Right ventricle myocardium inferior (tissue), 1 donor: ENCODE data around the gene MED27. TPM values are rescaled to one million over a fixed set of nuclear protein-coding genes. Genes with fewer than 3 reads are reported as not detected.

Experiments used
- ATAC-seq: fragments of 200-7000 bp; cut with Tn5 transposase; one replicate; pipeline ENCODE4 v1.9.1; 2020; ENCODE audit warnings: mild to moderate bottlenecking, moderate library complexity
- DNase-seq: peaks from one replicate; pipeline ENCODE4 v3.0.0; 2021; ENCODE audit errors: missing footprints
- intact Hi-C: fragments of 100-400 bp; cut with DNase I; formaldehyde crosslinking; loops from one replicate; pipeline ENCODE4 v1.11.0; 2022
- total RNA-seq: library from RNA; stranded (reverse); fragmentation: NEBNext Ultra II Directional; extraction: Animal tissue kit (Norgen Biotek cat#: 25700); gene quantifications from one replicate; pipeline ENCODE4 v1.2.1, GENCODE V29; 2021
- donor health status: DM: no; HTN: yes; CAD: no; lungs with severe emphysema.

MED27 gene
- total RNA-seq, 1 donor from 2014 or later: 15.1 TPM

DNA sequence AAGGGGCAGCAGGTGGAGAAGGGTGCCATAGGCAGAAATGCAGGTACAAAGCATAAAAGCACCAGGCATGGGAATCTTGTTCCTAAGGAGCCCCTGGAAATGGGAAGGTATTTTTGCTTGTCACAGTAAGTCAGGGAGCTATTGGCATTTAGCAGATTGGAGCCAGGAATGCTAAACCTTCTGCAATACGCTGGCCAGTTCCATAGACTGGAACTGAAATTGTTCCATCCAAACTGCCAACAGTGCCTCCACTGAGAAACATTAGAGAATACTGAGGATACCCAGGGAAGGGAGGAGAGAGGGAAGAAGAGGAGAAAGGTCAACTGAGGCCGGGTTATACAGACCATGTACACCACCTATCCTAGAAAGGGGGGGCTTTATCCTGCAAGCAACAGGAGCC is 162.7 kb downstream of the MED27 start:
- intact Hi-C loops: no loop called here
- ATAC-seq (no peak), DNase-seq (no peak)

DNA sequence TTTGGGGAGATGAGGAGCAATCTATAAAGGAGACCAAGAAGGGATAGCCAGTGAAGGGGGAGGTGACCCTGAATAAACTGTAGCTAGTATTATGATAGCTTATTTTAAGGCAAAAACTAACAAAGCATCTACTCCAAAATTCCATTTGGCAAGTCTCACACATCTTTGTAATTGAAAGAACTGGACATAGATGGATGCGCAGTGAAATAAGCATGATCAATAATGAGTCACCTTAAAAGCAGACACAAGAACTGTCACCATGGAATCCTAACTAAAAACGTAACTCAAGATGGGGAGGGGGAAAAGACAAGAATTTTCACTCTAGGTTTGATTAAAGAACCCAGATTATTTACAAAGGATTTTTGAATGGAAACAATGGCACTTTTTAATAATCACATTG is 164.5 kb downstream of the MED27 start:
- no peak for ATAC-seq
- no peak for DNase-seq
- intact Hi-C loops: no loop called here

DNA sequence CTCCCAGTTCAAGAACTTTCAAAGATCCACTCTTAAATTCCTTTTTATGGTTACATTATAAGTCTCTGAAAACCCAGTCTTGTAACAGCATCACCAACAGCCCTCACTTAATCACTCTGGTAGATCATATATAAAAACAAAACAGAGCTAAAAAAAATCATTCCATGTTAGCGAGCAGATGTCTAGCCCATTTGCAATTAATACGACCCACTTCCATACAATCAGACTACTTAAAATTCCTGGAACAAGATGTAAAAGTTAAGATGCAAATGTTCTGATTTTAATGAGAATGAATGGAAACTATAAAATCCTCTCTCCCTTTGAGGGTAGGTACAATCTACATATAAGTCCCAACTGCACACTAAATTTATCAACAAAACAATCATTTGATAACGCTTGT is 167.0 kb downstream of the MED27 start:
- no peak for DNase-seq
- intact Hi-C loops: no loop called here
- ATAC-seq: no peak

DNA sequence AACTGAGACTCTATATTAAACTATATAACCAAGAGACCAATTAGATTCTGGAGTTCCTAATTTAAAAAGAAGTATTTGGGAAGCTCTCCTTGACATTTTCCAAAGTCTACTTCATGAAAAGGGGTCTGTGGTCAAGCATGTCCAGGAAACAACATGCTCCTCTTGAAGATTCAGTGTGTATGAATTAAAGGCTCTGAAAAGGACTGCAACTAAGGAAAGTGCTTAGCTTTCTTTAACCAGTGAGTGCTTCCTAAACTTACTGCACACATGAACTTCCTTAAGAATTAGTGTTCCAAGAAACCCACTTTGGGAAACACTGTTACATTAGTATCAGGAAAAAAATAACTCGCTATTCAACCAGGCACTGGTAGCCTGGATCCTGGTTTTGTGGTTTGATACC is 167.6 kb downstream of the MED27 start:
- intact Hi-C loops: no loop called here
- ATAC-seq (no peak), DNase-seq (no peak)

- ATAC-seq: no peak
These were observed 169.1 kb downstream of the MED27 start for GRCh38 chr9:131910572-131910971.

DNA sequence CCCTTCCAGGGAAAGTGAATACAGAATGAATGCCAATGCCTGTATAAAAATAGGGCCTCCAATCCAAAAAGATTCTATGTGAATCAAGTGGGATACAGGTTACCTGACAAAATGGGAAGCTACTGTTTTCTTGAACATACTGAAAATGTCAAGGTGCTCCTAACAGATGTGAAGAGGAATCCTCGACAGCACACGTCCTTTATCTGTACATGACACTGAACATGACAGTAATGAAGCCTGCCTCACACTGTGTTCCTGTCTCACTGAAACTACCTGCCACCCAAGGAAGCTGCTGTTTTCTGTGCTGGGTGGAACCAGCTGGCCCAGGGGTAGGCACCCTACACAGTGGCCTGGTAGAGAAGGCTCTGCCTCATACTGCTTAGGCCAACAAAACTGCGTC is 174.5 kb downstream of the MED27 start:
- intact Hi-C loops: no loop called here
- no peak for DNase-seq
- ATAC-seq: no peak

More at GRCh38 chr9:131910572-131910971, 169.1 kb downstream of the MED27 start:
- intact Hi-C loops: no loop called here
- no peak for DNase-seq

GRCh38 chr9:131899296-131900228 is 180.1 kb downstream of the MED27 start:
- DNase-seq (no peak), ATAC-seq (no peak)
- intact Hi-C loops: no loop called here

DNA sequence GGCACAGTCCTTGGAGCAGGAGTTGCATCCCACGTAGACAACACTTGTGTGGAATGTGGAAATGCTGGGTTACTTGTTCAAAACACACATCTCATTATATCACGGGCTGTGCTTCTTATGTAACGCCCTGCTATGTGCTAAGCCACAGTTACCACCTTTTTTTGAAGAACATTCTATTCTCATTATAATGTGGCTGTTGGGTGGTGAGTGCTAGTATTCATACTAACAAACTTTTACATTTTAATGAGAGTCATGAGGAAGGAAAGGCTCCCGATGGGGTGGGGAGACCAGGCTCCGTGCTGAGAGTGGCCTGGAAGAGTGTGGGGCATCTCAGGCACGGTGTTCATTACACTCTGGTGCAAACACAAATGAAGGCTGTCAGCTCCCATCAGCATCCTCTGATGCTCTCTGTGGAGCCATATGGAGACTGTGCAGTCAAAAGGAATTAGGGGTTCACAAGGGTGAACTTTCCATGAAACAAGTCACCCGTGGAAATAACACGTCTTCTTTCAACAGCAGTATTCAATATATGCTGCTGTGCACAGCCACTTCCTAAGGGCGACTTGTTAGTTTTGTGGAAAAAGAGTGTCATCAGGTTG is 186.7 kb downstream of the MED27 start:
- intact Hi-C loops: loop anchor here (5.0 kb wide), 1 partner anchor 286 kb away; no protein-coding TSS in a partner anchor
- ATAC-seq (no peak), DNase-seq (no peak)

GRCh38 chr9:131892162-131892707 is 187.4 kb downstream of the MED27 start:
- ATAC-seq: no peak

DNA sequence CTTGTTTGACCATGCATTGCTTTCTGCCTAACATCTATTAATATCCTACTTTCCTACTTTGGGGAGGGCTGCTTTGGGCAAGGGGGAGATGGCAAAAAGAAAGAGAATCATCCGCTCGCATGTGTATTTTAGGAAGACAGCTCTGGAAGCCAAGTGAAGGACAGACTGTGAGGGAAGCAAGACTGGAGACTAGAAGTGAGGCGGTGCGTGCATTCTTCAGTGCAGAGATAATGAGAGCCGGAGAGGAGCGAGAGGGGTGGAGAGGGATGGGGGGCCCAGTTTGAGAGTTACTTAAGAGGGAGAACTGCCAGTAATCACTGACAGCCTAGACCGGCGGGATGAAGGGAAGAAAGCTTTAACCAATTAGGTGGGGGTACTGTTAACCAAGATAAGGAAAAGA is 188.1 kb downstream of the MED27 start:
- intact Hi-C loops: loop anchor here (5.0 kb wide), 1 partner anchor 284 kb away; no protein-coding TSS in a partner anchor

More at GRCh38 chr9:131892162-131892707, 187.4 kb downstream of the MED27 start:
- no peak for DNase-seq
- intact Hi-C loops: loop anchor here (5.0 kb wide), 1 partner anchor 285 kb away; no protein-coding TSS in a partner anchor

DNA sequence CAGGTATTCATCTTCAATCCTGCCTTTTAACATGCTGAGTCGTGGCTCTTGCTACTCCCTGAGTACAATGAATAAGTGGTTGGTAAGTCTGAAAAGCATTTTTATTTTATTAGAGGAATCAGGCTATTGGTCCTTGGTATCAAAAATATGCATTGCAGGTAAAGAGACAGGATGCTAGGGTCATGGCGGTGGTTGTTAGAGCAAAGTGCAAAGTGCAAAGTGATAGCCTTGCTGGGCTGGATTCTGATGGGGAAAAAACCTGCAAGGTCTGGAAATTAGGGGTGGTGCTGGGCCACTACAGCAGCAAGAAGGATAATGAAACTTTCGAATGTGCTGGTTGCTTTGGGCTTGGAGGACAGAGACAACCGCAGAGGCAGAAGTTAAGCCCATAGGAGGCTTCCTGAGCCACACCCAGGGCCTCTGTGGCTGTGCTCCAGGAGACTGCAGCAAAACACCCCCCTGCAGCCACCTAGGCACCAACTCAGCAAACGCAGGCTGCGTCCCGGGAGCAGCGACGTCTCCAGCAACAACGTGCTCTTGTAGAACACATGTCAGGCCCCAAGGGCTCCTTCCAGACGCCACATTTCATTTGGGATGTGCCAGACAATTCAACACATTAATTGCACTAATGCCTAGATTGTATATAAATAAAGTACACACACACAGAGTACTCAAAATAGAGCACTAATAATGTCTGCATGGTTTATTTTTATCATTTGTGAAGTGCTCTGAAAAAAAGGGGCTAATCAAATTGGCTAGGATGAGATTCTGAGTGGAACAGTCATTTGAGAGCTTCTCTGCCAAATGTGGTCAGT is 190.0 kb downstream of the MED27 start:
- no peak for DNase-seq
- ATAC-seq: peak; percentile 75

More for the DNA sequence above, 188.1 kb downstream of the MED27 start:
- ATAC-seq (peak; percentile 38), DNase-seq (no peak)

DNA sequence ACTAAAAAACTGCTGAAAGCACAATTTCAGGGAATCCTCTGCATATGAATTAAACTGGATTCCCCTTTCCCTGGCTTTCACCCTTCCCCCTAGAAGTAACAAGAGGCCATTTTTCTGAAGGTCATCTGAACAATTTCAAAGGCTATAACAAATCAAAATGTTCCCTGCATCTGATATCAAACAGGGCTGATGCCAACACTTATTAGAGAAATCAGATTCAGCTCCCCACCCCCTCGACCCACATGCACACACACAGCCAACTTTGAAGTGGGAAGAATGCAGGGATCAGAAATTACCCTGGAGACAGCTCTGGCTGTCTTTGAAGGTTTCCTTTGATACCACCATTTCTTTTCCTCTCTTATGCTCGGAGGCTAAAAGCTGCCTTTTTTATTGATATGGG is 190.7 kb downstream of the MED27 start:
- no peak for ATAC-seq
- DNase-seq: no peak
- intact Hi-C loops: no loop called here

More for the DNA sequence above, 190.0 kb downstream of the MED27 start:
- intact Hi-C loops: loop anchor here (5.0 kb wide), 1 partner anchor 282 kb away; no protein-coding TSS in a partner anchor

DNA sequence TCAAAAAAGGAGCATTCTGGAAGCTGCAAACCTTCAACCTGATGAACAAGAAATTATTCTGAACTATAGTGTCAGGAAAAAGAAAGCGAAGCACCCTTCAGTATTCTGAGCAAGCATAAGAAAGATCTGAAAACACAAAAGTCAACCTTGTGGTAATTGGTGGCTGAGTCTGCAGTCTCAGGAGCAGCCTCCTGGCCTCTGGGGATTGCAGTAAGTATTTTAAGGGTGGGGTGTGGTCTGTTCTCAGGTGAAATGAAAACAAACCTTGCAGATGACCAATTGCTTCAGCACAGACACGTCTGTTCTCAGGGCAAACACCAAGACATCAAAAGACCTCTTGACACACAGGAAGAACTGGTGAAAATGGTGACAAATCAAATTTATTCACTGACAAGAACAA is 192.0 kb downstream of the MED27 start:
- intact Hi-C loops: no loop called here
- no peak for ATAC-seq
- no peak for DNase-seq

- intact Hi-C loops: no loop called here
- ATAC-seq: no peak
These were observed 192.8 kb downstream of the MED27 start for GRCh38 chr9:131886826-131887225.

GRCh38 chr9:131885144-131885609 is 194.5 kb downstream of the MED27 start:
- peak; percentile 9 for ATAC-seq
- no peak for DNase-seq
- intact Hi-C loops: no loop called here

More at GRCh38 chr9:131886826-131887225, 192.8 kb downstream of the MED27 start:
- DNase-seq: no peak

- no peak for ATAC-seq
- intact Hi-C loops: no loop called here
These were observed 195.4 kb downstream of the MED27 start for GRCh38 chr9:131884222-131884621.

DNA sequence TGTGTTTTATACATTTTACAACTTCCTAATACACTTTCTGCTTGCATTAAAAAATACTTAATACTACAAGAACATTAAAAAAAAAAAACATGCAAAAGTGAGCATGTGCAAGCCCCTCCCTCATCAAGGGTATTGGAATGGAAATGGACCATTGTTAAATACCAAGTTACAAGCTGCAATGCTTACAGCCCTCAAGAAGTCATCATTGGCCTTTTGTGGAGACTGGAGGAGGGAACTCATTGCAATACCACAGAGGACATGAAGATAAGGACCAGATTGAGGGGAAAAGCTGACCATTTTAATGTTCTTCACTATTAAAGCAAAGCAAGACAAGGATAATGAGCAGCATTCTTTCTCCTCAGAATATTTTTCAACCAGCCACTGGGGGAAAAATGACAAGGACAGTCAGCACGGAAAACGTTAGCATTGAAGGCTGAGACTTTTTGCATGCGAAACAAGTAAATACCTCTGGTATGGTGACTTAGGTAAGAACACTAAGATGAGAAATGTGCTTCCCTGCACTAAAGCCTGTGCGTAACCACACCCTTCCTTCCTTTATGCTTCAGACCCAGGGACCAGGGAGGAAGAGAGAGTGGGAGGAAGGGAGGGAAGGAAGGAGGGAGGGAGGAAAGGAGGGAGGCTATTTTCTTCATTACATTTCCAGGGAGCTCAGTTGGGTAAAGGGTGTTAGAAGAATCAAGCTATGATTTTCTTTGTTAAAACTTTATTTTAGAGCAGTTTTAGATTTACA is 198.7 kb downstream of the MED27 start:
- DNase-seq (no peak), ATAC-seq (no peak)
- intact Hi-C loops: no loop called here

More at GRCh38 chr9:131884222-131884621, 195.4 kb downstream of the MED27 start:
- no peak for DNase-seq

GRCh38 chr9:131879911-131880290 is 199.8 kb downstream of the MED27 start:
- ATAC-seq (no peak), DNase-seq (no peak)
- intact Hi-C loops: no loop called here
